Esophagus mucosa (tissue), 1 donor: ENCODE data around the gene TAS2R4. TPM values are rescaled to one million over a fixed set of nuclear protein-coding genes. Genes with fewer than 3 reads are reported as not detected.
A peak's percentile ranks its signal among the peaks of the same experiment; 100 is the strongest.
"Not testable (repeated sequence)": the region's sequence is repeated elsewhere in the genome, so short reads cannot be mapped to it uniquely, and the experiment has no call there.

Experiments
- ATAC-seq: fragments of 200-7000 bp; cut with Tn5 transposase; one replicate; pipeline ENCODE4 v1.9.1; 2020
- total RNA-seq: library from RNA; stranded (reverse); gene quantifications from one replicate; pipeline ENCODE4 v1.2.4, GENCODE V29; 2023
- donor health status: DM: yes; HTN: yes; CAD: no.

TAS2R4 gene
- total RNA-seq = 0.56 TPM

- ATAC-seq = no peak
Observed at GRCh38 chr7:141776374-141776773, at the start of gene TAS2R4. TSS of gene TAS2R4 (plus strand) at chr7:141776674. CDS start at chr7:141778489, 1,815 bp downstream.

- no peak for ATAC-seq
Observed at GRCh38 chr7:141729020-141729419, 47.5 kb upstream of the TAS2R4 start.

- no peak for ATAC-seq
Observed at GRCh38 chr7:141731476-141732149, 44.9 kb upstream of the TAS2R4 start.

GRCh38 chr7:141737118-141737835, 39.2 kb upstream of the TAS2R4 start:
- ATAC-seq = peak; percentile 54

- peak; percentile 96 for ATAC-seq
Observed at GRCh38 chr7:141737836-141738591, 38.5 kb upstream of the TAS2R4 start, which contains the start of gene SSBP1. TSS of gene SSBP1 (plus strand) at chr7:141738358. CDS start at chr7:141739167, 809 bp downstream.

- ATAC-seq = no peak
Observed at GRCh38 chr7:141738592-141739013, 37.9 kb upstream of the TAS2R4 start.

GRCh38 chr7:141739250-141739649, 37.2 kb upstream of the TAS2R4 start:
- ATAC-seq = no peak

GRCh38 chr7:141742229-141742628, 34.2 kb upstream of the TAS2R4 start:
- no peak for ATAC-seq

GRCh38 chr7:141744131-141744530, 32.3 kb upstream of the TAS2R4 start:
- ATAC-seq = no peak

- ATAC-seq = no peak
Observed at GRCh38 chr7:141748396-141748795, 28.1 kb upstream of the TAS2R4 start.

- ATAC-seq = not testable (repeated sequence)
Observed at GRCh38 chr7:141751904-141752303, 24.6 kb upstream of the TAS2R4 start.

- no peak for ATAC-seq
Observed at GRCh38 chr7:141752634-141753033, 23.8 kb upstream of the TAS2R4 start.

GRCh38 chr7:141754939-141755338, 21.5 kb upstream of the TAS2R4 start:
- ATAC-seq = no peak

GRCh38 chr7:141763797-141764196, 12.7 kb upstream of the TAS2R4 start, which contains the start of gene TAS2R3:
TSS of gene TAS2R3 (plus strand) at chr7:141764097. CDS start at chr7:141764159, 62 bp downstream.
- no peak for ATAC-seq

- ATAC-seq = not testable (repeated sequence)
Observed at GRCh38 chr7:141770083-141770583, 6.3 kb upstream of the TAS2R4 start.

- ATAC-seq = peak; percentile 53
Observed at GRCh38 chr7:141785706-141786552, 9.5 kb downstream of the TAS2R4 start.

- no peak for ATAC-seq
Observed at GRCh38 chr7:141788296-141788695, 11.8 kb downstream of the TAS2R4 start.

GRCh38 chr7:141789917-141790316, 13.4 kb downstream of the TAS2R4 start, which contains the start of gene TAS2R5:
TSS of gene TAS2R5 (plus strand) at chr7:141790217. CDS start at chr7:141790362, 145 bp downstream.
- no peak for ATAC-seq

GRCh38 chr7:141792526-141792925, 16.1 kb downstream of the TAS2R4 start:
- ATAC-seq = no peak

- no peak for ATAC-seq
Observed at GRCh38 chr7:141820067-141820466, 43.6 kb downstream of the TAS2R4 start.

- not testable (repeated sequence) for ATAC-seq
Observed at GRCh38 chr7:141822432-141822831, 46.0 kb downstream of the TAS2R4 start.
